M059J (cell line): ENCODE measurements around the gene IFNAR1. TPM values are rescaled to one million over a fixed set of nuclear protein-coding genes. Genes with fewer than 3 reads are reported as not detected.
"Not testable (repeated sequence)": the region's sequence is repeated elsewhere in the genome, so short reads cannot be mapped to it uniquely, and the experiment has no call there.

ENCODE experiments used
- DNase-seq: peaks from one replicate; pipeline ENCODE4 v3.0.0-alpha.2; 2012; ENCODE audit warnings: low read depth
- total RNA-seq: library from RNA; depleted of rRNA; stranded (reverse); fragments of >200 nt; shearing (Covaris generic); gene quantifications from 2 replicates; pipeline ENCODE4 v1.2.3, GENCODE V29; 2014

Gene IFNAR1
- total RNA-seq, 1 experiment from 2014 or later: 19.8 TPM

DNA sequence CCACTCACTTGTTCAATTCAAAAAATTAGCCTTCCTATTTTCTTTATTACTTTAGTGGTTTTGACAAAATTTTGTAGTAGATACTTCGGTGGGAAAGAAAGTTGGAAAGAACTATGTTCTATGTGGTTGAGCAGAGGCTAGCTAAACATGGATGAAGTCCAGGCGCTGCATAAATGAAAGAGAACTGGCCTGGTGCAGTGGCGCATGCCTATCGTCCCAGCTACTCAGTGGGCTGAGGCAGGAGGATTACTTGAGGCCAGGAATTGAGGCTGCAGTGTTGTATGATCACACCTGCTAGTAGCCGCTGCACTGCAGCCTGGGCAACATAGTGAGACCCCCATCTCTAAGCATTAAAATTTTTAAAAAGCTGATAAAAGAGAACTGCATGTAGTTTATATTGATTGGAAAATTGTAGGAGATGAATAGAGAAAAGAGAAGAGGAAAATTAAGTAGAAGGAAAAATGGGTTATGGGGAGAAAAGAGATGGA is 21.0 kb downstream of the IFNAR1 start:
- no peak for DNase-seq

DNA sequence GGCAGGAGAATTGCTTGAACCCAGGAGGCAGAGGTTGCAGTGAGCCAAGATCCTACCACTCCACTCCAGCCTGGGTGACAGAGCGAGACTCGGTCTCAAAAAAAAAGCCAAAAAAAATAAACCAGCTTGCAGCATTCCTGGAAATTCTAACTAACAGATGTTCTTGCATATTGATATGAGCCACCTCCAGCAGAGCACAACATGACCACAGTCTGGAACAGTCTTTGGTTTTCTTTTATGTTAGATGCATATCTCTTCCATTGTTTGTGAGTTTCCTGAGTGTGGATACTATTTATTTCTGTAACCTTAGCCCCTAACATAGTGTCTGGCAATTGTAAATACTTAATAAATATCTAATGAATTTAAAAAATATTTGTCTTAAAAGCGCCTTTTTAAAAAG is 23.9 kb downstream of the IFNAR1 start:
- DNase-seq: no peak

DNA sequence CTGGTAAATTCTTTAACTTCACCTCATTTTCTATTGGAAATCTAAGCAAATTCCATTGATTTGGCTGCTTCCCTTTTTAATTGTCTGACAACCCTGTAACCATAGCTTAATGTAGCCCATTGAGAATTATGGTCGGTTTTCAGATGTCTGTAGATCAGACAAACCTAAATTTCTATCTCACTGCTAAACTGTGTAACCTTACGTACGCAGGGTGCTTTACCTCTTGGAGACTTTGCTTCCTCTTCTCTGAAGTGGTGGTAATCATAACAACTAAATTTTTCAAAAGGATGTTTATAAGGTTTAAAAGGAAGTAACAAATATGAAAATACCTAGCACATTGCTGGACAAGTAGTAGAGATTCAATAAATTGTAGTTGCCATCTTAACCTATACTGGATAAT is 25.9 kb downstream of the IFNAR1 start:
- DNase-seq: no peak

DNA sequence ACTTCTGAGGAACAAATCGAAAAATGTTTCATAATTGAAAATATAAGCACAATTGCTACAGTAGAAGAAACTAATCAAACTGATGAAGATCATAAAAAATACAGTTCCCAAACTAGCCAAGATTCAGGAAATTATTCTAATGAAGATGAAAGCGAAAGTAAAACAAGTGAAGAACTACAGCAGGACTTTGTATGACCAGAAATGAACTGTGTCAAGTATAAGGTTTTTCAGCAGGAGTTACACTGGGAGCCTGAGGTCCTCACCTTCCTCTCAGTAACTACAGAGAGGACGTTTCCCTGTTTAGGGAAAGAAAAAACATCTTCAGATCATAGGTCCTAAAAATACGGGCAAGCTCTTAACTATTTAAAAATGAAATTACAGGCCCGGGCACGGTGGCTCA is 30.6 kb downstream of the IFNAR1 start:
- no peak for DNase-seq

DNA sequence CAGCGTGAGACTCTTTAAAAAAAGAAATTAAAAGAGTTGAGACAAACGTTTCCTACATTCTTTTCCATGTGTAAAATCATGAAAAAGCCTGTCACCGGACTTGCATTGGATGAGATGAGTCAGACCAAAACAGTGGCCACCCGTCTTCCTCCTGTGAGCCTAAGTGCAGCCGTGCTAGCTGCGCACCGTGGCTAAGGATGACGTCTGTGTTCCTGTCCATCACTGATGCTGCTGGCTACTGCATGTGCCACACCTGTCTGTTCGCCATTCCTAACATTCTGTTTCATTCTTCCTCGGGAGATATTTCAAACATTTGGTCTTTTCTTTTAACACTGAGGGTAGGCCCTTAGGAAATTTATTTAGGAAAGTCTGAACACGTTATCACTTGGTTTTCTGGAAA is 31.2 kb downstream of the IFNAR1 start:
- DNase-seq: no peak

DNA sequence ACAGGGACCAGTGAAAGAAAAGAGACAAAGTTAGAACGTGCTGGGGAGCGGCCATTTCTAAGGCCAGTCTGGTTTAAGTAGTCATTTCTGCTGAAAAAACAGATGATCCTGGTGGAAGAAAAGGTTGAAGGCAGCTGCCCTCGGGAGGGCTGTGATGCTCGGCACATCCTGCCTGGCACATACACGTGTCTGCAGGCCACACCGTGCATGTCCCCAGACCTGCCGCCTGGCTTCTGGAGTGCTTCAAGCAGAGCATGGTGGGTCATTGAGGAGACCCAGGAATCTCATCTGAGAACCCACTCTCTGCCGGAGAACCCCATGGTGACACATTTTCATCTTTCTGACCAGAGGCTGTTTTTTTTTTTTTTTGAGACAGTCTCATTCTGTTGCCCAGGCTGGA is 32.4 kb downstream of the IFNAR1 start:
- no peak for DNase-seq

DNA sequence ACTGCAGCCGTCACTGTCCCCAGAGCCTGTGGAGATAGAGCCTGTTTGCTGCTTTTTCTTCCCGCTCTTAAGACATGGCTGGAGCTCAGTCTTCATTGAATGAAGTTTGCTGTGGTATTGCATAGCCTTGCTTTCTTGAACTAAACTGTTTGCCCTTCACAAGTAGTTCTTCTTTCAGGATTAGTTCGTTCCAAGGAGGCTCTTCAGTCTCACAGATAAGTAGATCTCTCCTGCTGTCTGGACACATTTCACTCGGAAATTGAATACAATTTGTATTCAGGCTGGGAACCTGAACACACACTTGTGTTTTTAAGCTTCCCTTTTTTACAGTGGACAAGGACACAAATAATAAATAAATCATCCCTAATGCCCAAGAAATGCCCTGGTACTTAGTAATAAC is 34.7 kb downstream of the IFNAR1 start:
- no peak for DNase-seq

DNA sequence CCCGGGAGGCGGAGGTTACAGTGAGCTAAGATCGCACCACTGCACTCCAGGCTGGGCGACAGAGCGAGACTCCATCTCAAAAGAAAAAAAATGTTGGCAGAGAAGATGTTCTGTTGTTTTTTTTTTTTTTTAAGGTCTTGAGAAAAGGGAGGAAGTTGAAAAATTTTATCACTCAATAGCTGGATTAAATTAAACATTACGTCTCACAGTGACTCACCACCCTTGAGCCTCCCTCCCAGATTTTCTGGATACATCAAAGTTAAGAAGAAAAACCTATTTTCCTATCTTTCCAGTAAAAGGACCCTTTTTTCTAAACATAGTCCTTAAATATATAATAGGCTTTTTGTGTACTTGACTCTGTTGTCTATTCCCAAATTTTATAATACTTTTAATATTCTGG is 35.5 kb downstream of the IFNAR1 start:
- DNase-seq: peak; percentile 38

DNA sequence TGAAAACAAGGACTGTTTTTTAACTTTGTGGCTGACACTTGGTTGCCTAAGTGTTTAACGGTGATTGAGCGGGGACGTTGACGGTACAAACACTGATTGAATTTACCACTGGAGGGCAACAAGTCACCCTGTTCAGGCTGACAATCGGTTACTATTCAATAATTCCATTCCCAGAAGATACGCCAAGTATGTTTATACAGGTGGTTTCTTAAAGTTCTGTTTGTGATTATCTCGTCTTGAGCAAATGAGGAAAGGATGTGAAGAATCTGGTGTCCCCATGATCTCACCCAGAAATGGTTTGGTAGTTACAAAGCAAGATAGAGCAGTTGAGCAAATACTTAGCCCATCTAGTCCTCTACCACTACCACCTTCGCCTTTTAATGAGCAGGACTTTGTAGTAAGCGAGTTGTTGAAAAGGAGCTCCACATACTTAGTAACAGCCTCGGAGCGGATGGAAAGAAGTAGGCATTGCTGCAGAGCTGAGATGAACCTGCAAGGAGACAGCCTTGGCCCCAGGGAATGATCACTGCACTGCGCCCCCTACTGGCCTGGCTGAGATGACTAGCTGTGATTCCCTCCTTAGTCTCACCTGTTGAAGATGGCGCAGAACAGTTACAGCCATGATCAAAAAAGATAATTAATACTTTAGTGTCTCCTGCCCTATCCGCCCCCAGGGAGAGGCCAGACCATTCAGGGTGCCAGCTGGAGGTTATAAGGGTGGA is 36.3 kb downstream of the IFNAR1 start:
- DNase-seq: peak; percentile 64

DNA sequence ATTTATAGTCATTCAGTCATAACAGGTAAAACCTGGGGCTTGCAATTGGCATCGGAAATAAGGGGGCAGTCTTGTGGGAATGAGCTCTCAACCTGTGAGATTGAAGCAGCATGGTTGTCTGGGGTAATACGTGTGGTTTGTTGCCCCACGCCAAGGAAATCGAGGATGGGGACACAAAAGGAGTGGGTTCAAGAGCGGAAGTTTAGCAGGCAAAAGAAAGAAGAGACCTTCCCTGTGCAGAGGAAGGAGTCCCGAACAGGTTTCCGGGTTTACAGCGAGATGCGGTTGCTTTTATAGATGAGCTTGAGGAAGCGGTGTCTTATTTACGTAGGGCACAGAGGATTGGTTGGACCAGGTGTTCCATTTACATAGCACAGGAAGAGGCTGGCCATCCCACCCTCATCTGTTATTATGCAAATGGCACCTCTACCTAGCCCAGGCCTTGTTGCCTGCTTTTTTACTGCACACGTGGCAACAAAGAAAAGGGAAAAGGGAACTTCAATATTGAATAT is 37.3 kb downstream of the IFNAR1 start:
- no peak for DNase-seq

DNA sequence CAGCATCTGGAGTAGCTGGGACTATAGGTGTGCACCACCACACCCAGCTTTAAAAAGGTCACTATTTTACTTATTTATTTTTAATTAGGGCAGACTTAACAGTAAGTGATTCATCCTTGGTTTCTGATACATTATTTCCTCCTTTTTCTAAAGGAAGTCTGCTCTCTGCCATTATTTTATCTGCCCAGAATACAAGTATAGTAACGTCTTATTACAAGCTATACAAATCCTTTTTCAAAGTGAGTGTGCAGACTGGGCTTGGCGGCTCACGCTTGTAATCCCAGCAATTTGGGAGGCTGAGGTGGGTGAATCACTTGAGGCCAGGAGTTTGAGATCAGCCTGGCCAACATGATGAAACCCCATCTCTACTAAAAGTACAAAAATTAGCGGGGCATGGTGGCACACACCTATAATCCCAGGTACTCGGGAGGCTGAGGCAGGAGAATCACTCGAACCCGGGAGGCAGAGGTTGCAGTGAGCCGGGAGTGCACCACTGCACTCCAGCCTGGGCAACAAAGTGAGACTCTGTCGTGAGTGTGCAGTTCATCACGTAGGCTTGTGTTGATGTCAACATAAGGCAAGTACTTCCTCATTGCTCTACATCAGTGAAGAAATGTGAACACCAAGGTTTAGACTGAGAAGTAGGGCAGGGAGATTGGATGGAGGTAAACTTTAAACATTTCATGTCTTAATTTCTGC is 39.3 kb downstream of the IFNAR1 start:
- DNase-seq: not testable (repeated sequence)

DNA sequence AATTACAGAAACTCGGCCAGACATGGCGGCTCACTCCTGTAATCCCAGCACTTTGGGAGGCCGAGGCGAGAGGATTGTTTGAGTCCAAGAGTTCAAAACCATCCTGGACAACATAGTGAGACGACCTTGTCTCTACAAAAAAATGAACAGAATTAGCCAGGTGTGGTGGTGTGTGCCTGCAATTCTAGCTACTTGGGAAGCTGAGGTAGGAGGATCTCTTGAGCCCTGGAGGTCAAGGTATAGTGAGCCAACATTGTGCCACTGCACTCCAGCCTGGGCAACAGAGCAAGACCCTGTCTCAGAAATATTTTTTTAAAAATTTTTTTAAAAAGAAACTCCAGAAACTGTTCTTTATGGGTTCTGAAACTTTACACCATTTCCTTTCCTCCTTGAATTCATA is 40.1 kb downstream of the IFNAR1 start:
- no peak for DNase-seq

DNA sequence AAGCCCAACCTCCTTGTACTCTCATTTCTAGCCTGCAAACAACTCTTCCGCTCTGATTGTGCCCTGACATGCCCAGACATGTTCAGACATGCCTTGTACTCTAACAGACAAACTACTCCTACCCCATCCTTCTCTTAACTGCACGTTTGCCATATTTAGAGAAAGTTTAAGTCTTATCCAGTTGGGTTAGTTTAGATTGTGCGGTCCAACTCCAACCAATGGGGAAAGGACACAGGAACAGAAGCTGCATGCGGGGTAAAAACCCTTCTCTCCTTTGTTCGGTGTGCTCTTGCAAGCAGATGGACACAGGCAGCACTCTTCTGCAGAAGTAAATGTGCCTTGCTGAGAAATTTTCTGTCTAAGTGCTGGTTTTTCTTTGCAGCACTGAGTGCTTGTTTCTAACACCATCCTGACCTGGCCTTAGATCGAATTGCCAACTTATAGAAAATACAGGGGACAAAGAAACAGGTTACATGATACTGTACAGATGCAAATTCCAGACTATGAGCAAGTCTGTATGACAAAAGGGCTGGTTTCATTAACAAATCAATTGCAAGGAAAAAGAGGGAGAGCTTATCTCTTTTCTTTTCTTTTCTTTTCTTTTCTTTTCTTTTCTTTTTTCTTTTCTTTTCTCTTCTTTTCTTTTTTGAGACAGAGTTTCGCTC is 42.7 kb downstream of the IFNAR1 start:
- no peak for DNase-seq

DNA sequence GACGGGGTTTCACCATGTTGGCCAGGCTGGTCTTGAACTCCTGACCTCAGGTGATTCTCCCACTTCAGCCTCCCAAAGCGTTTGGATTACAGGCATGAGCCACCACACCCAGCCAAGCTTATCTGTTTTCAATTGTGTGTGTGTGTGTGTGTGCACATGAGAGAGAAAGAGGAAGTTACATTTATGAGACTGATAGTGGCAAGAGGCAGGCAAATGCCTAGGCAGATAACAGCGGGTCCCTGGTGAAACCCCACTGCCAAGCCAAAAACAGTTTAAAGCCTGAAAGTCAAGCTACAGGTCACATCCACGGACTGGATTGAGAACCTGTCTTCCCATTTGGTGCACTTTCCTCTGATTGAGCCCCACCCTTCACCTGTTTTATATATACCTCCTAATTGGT is 43.4 kb downstream of the IFNAR1 start:
- no peak for DNase-seq

DNA sequence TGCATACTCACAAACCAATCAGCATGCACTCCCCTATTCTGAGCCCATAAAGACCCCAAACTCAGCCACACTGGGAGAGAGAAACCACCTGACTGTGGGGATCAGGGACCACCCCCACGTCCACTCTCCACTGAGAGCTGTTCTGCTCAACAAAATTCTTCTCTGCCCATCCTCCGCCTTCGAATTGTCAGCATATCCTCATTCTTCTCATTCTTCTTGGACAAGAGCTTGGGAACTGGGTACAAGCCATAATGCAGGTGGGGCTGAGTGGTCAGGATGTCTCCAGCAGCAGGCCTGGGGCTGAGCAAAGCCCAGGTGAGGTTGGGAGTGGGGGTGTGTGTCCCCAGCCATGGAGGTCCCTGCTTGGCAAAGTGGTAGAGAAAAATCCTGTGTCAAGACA is 43.8 kb downstream of the IFNAR1 start:
- no peak for DNase-seq

DNA sequence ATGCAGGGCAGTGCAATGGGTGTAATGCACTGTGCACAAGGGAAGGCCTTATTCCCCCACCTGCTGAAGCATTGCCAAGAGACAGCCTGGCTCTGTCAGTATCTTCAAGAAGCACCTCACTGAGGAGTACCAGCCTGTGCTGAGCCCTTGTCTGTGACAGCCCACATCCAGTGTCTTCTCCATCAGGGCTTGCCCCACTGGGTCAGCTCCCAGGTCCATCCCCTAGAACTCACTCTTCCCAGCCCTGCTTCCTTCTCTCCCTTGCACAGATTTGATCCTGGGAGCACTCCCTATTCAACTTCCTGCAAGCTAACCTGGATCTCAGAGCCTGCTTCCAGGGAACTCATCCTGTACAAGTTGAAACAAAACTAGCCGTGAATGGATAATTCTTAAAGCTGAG is 44.8 kb downstream of the IFNAR1 start:
- DNase-seq: no peak

DNA sequence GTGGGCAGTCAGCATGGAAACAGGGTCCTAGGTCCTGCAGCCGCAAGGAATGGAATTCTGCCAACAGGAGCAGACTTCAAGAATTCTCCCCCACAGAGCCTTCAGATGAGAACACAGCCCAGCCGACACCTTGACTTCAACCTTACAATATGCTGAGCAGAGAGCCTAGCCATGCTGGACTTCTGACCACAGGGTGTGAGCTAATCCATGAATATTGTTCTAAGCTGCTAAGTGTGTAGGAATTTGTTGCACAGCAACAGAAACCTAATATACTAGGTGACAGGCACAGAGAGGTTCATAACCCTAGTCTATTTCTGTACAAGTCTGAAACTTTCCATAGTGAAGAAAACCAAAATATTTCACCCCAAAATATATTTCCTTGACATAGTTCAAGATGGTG is 45.5 kb downstream of the IFNAR1 start:
- no peak for DNase-seq

DNA sequence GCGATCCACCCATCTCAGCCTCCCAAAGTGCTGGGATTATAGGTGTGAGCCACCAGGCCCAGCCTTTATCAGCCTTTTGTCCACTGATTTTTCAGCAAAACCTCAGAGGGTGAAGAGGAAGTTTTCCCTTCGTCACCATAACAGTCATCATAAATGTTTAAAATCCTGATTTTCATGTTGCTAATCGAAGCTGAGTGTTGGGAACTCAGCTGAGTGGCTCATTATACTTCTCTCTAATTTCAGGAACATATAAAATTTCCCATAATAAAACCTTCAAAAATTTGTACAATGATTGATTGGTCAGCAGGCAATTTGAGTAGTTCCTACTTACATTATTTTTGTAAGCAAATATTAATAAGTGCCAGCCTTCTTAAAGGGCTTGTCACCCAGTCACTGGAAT is 46.6 kb downstream of the IFNAR1 start:
- no peak for DNase-seq

DNA sequence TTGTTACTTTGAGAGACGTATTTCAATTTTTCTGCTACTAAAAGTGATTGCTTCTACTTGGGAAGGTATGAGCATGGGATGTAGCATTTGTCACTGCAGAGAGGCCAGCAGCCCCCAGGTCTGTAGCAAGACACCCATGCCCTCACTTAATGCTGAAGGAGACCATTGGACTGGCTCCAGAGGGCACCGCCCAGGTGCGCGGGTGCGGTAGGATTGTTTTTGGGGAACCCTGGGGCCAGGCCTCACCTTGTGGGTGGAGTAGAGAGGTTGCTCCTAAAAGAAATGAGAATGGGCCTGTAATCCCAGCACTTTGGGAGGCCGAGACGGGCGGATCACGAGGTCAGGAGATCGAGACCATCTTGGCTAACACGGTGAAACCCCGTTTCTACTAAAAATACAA is 47.8 kb downstream of the IFNAR1 start:
- DNase-seq: no peak

DNA sequence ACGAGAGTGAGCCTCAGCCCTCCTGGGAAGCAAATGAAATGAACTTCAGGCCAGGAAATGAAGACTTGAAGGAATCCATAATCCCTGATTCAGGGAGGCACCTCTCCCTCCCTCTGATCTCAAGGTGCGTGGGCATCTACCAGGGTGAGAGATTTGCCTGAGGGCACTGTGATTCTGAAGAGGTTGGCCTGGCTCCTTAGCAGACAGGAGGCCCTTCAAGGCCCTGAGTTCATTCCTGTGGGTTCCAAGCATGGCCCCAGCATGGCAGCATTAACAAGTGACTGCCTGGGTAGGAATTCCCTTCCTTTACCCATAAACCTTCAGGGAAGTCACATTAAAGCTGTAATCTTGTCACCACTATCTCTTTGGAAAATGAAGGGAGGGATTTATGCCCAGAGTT is 48.7 kb downstream of the IFNAR1 start:
- DNase-seq: peak; percentile 96

DNA sequence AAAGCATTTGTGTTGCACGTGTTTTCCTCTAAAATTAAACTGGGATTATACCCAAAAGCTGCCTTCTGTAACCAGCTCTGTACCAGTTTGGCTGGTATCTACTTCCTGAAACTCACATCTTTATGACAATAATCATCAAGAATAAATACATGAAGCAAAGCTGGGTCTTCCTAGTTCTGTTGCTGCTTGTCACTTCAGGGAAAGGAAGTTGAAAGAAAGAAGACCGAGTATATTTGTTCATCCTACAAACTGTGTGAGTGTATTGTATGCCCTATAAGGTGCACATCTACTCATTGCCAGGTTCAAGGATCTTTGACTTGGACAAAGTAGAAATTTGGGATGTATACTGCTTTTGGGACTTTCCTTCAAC is 49.3 kb downstream of the IFNAR1 start:
- DNase-seq: no peak

DNA sequence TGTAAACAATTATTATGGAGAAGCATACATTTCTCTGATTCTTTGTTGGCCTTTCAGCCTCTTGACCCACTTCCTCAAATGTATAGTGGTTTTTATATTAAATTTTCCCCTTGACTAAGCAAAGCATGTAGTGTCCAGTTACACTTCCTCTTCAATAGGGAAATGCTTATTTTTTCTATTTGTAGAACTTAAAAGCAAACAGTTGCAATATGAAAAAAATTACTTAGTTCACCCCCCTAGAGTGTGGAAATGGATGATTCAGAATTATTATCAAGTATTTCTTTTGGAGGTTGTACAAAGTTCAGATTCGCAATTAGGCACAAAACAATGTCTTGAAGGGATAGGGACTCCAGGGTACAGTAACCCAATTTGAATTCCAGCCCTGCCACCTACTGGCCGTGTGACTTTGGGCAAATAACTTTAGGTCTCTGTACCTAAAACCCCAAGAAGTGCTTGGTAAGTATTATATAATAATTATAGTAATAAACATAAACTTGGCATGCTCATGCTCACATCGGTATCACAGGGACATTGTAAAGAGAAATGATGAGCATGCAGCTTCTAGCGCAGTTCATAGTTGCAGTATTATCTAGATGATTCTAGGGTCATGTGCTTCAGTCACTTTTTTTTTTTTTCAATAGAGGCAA is 49.8 kb downstream of the IFNAR1 start:
- DNase-seq: peak; percentile 68
